ENCODE measurements around the gene ZNF521. TPM values are rescaled to one million over a fixed set of nuclear protein-coding genes. Genes with fewer than 3 reads are reported as not detected.

The ZNF521 gene
- total RNA-seq, 1 donor from 2014 or later = 10.3 TPM

- intact Hi-C loops (cut with micrococcal nuclease) = no loop called here
- Histone ChIP-seq H3K36me3 (no peaks in the 10 kb centered on the region), H3K4me3 (peak overlapping the region; percentile 81), H3K4me1 (peaks cover 46% of the 10 kb centered on the region), H3K27ac (replicated peaks) (peak overlapping the region; percentile 96), H3K27me3 (ENCODE audit: low read depth) (no peaks in the 10 kb centered on the region), H3K9me3 (replicated peaks) (no peaks in the 10 kb centered on the region)
- no peak for TF ChIP-seq CTCF (IDR thresholded peaks at IDR 0.05; ENCODE audit: borderline replicate concordance)
- no peak for DNase-seq
These were observed 638 bp downstream of the ZNF521 start for GRCh38 chr18:25351280-25351775.

GRCh38 chr18:25350489-25351251, 1.3 kb downstream of the ZNF521 start:
- Histone ChIP-seq H3K27ac (replicated peaks) (peak overlapping the region; percentile 96), H3K9me3 (replicated peaks) (no peaks in the 10 kb centered on the region), H3K4me3 (peak overlapping the region; percentile 81), H3K27me3 (ENCODE audit: low read depth) (no peaks in the 10 kb centered on the region), H3K36me3 (no peaks in the 10 kb centered on the region), H3K4me1 (peaks cover 53% of the 10 kb centered on the region)
- intact Hi-C loops (cut with micrococcal nuclease) = no loop called here
- TF ChIP-seq CTCF (IDR thresholded peaks at IDR 0.05; ENCODE audit: borderline replicate concordance) = no peak
- DNase-seq = peak; percentile 64

- DNase-seq = peak; percentile 42
These were observed 2.0 kb downstream of the ZNF521 start for GRCh38 chr18:25349926-25350487.

GRCh38 chr18:25349131-25349925, 2.6 kb downstream of the ZNF521 start:
- intact Hi-C loops (cut with micrococcal nuclease) = loop anchor here (10.0 kb wide), 1 partner anchor 65 kb away; no protein-coding TSS in a partner anchor
- peak overlapping the region; percentile 96 for H3K27ac ChIP-seq (replicated peaks)
- H3K4me3 ChIP-seq = peak overlapping the region; percentile 81
- H3K36me3 ChIP-seq = no peaks in the 10 kb centered on the region
- H3K9me3 ChIP-seq (replicated peaks) = no peaks in the 10 kb centered on the region
- no peaks in the 10 kb centered on the region for H3K27me3 ChIP-seq (ENCODE audit: low read depth)
- no peak for TF ChIP-seq CTCF (IDR thresholded peaks at IDR 0.05; ENCODE audit: borderline replicate concordance)
- H3K4me1 ChIP-seq = peaks cover 66% of the 10 kb centered on the region
- peak; percentile 55 for DNase-seq

More at GRCh38 chr18:25349926-25350487, 2.0 kb downstream of the ZNF521 start:
- no peaks in the 10 kb centered on the region for H3K27me3 ChIP-seq (ENCODE audit: low read depth)
- peak overlapping the region; percentile 81 for H3K4me3 ChIP-seq
- intact Hi-C loops (cut with micrococcal nuclease) = loop anchor here (10.0 kb wide), 1 partner anchor 65 kb away; no protein-coding TSS in a partner anchor
- H3K27ac ChIP-seq (replicated peaks) = peak overlapping the region; percentile 96
- TF ChIP-seq CTCF (IDR thresholded peaks at IDR 0.05; ENCODE audit: borderline replicate concordance) = no peak
- no peaks in the 10 kb centered on the region for H3K36me3 ChIP-seq
- no peaks in the 10 kb centered on the region for H3K9me3 ChIP-seq (replicated peaks)
- H3K4me1 ChIP-seq = peaks cover 60% of the 10 kb centered on the region

All from left ventricle myocardium inferior (tissue), 1 donor.